ENCODE results near the gene KIF1B. TPM values are rescaled to one million over a fixed set of nuclear protein-coding genes. Genes with fewer than 3 reads are reported as not detected.

Gene KIF1B
- total RNA-seq, 1 donor from 2014 or later = 7.2 TPM

DNA sequence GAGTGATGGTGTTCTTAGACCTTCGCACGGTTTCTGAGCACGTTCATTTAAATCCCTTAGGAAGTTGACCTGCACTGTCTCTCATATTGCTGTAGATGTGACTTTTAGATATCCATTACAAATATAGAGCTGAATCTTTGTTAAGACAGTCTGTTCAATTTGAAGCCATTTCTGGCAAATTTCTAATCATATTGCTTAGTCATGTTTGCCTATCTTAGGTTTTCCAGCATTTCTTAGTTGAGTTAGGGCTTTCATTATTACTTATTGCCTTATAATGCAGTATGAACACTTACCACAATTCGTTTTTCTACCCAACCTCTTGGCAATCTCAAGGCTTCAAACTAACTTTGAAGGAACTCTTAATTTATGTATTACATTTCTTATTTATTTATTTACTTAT is 110.0 kb downstream of the KIF1B start:
- no peaks in the 10 kb centered on the region for H3K4me1 Mint-ChIP-seq
- H3K9me3 Mint-ChIP-seq = no peaks in the 10 kb centered on the region
- ChIA-PET POLR2A (no interaction called here), CTCF (no interaction called here)
- no peak overlapping the region for H3K4me3 Mint-ChIP-seq
- ATAC-seq (ENCODE audit: low read depth) (no peak), DNase-seq (no peak)
- peaks cover 16% of the 10 kb centered on the region for H3K36me3 Mint-ChIP-seq (ENCODE audit: low read depth)
- no peak overlapping the region for H3K27ac Mint-ChIP-seq
- intact Hi-C loops (cut with micrococcal nuclease) = no loop called here
- H3K27me3 Mint-ChIP-seq = no peaks in the 10 kb centered on the region
- TF ChIP-seq CTCF (IDR thresholded peaks at IDR 0.05) = no peak

DNA sequence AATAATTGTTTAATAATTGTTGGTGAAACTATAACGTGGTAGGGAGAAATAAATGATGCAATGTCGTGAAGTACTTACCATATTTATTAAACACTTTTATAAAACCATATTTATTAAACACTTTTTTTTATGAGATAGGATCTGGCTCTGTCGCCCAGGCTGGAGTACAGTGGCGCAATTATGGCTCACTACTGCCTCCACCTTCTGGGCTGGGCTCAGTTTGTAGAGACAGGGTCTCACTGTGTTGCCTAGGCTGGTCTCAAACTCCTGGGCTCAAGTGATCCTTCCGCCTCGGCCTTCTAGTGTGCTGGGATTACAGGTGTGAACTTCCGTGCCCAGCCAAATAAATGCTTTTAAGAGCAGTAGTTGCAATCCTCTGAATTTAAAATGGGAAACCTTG is 112.5 kb downstream of the KIF1B start:
- peaks cover 27% of the 10 kb centered on the region for H3K36me3 Mint-ChIP-seq (ENCODE audit: low read depth)
- H3K27ac Mint-ChIP-seq = no peak overlapping the region
- H3K4me1 Mint-ChIP-seq = no peaks in the 10 kb centered on the region
- POLR2A ChIA-PET = no interaction called here
- DNase-seq (no peak), ATAC-seq (ENCODE audit: low read depth) (no peak)
- H3K27me3 Mint-ChIP-seq = no peaks in the 10 kb centered on the region
- intact Hi-C loops (cut with micrococcal nuclease) = no loop called here
- TF ChIP-seq CTCF (IDR thresholded peaks at IDR 0.05) = no peak
- CTCF ChIA-PET = no interaction called here
- no peaks in the 10 kb centered on the region for H3K9me3 Mint-ChIP-seq
- H3K4me3 Mint-ChIP-seq = no peak overlapping the region

GRCh38 chr1:10324627-10325026 is 114.3 kb downstream of the KIF1B start:
- intact Hi-C loops (cut with micrococcal nuclease) = loop anchor here (5.0 kb wide), 1 partner anchor 112 kb away; the partner anchor contains the start of gene KIF1B
- POLR2A ChIA-PET = no interaction called here
- TF ChIP-seq CTCF (IDR thresholded peaks at IDR 0.05) = no peak
- Mint-ChIP-seq H3K27me3 (no peaks in the 10 kb centered on the region), H3K9me3 (no peaks in the 10 kb centered on the region), H3K4me1 (no peaks in the 10 kb centered on the region), H3K36me3 (ENCODE audit: low read depth) (peaks cover 27% of the 10 kb centered on the region), H3K4me3 (no peak overlapping the region), H3K27ac (no peak overlapping the region)
- CTCF ChIA-PET = no interaction called here
- no peak for ATAC-seq (ENCODE audit: low read depth)
- DNase-seq = no peak

- H3K27ac Mint-ChIP-seq = no peak overlapping the region
- H3K9me3 Mint-ChIP-seq = no peaks in the 10 kb centered on the region
- no peaks in the 10 kb centered on the region for H3K27me3 Mint-ChIP-seq
- ChIA-PET POLR2A (no interaction called here), CTCF (no interaction called here)
- DNase-seq (no peak), ATAC-seq (ENCODE audit: low read depth) (no peak)
- no peak overlapping the region for H3K4me3 Mint-ChIP-seq
- no peaks in the 10 kb centered on the region for H3K4me1 Mint-ChIP-seq
- intact Hi-C loops (cut with micrococcal nuclease) = loop anchor here (5.0 kb wide), 1 partner anchor 113 kb away; the partner anchor contains the start of gene KIF1B
- no peak for TF ChIP-seq CTCF (IDR thresholded peaks at IDR 0.05)
- peaks cover 27% of the 10 kb centered on the region for H3K36me3 Mint-ChIP-seq (ENCODE audit: low read depth)
Measured at GRCh38 chr1:10325521-10325920, 115.2 kb downstream of the KIF1B start.

- H3K27me3 Mint-ChIP-seq = no peaks in the 10 kb centered on the region
- POLR2A ChIA-PET = no interaction called here
- ATAC-seq (ENCODE audit: low read depth) = no peak
- no peak overlapping the region for H3K4me3 Mint-ChIP-seq
- no peaks in the 10 kb centered on the region for H3K4me1 Mint-ChIP-seq
- CTCF ChIA-PET = no interaction called here
- H3K36me3 Mint-ChIP-seq (ENCODE audit: low read depth) = peaks cover 27% of the 10 kb centered on the region
- H3K27ac Mint-ChIP-seq = no peak overlapping the region
- intact Hi-C loops (cut with micrococcal nuclease) = loop anchor here (5.0 kb wide), 1 partner anchor 114 kb away; the partner anchor contains the start of gene KIF1B
- H3K9me3 Mint-ChIP-seq = no peaks in the 10 kb centered on the region
- TF ChIP-seq CTCF (IDR thresholded peaks at IDR 0.05) = no peak
- DNase-seq = no peak
Measured at GRCh38 chr1:10326251-10326650, 115.9 kb downstream of the KIF1B start.

All from activated B cell treated with CpG ODN at 0.5 μM for 24 hours (primary cell).